C4-2B (cell line): Measurements from ENCODE around the gene PPA2.

ENCODE experiments used
- CTCF ChIP-seq: fragments of 450-650 bp; conservative IDR thresholded peaks from 2 replicates; pipeline ENCODE4 v1.5.1; 2017; ENCODE audit warnings: mild to moderate bottlenecking
- ZFX ChIP-seq: fragments of 450-650 bp; IDR thresholded peaks from 2 replicates; pipeline ENCODE4 v1.6.1; 2017

- no peak for TF ChIP-seq CTCF
- TF ChIP-seq ZFX: no peak
Measured at GRCh38 chr4:105453550-105454205, 20.2 kb downstream of the PPA2 start.
